Limb (tissue), 2 donors: Measurements from ENCODE around the gene PWWP2B.
"Not testable (repeated sequence)": the region's sequence is repeated elsewhere in the genome, so short reads cannot be mapped to it uniquely, and the experiment has no call there.

ENCODE experiments used
- DNase-seq, 2 donors: peaks; one replicate each; pipeline ENCODE4 v3.0.0-alpha.2; 2016; ENCODE audit errors: extremely low spot score in 2 of 2

Gene PWWP2B

GRCh38 chr10:132363376-132363775 is 33.6 kb upstream of the PWWP2B start:
- DNase-seq, result no peak

GRCh38 chr10:132363921-132364593 is 32.9 kb upstream of the PWWP2B start:
- DNase-seq, result no peak

GRCh38 chr10:132364594-132364970 is 32.4 kb upstream of the PWWP2B start:
- no peak for DNase-seq

- DNase-seq, result no peak
Measured at GRCh38 chr10:132365102-132365501, 31.9 kb upstream of the PWWP2B start.

- no peak for DNase-seq
Measured at GRCh38 chr10:132366006-132366405, 31.0 kb upstream of the PWWP2B start.

GRCh38 chr10:132366499-132366898 is 30.5 kb upstream of the PWWP2B start:
- DNase-seq, result no peak

GRCh38 chr10:132368391-132368790 is 28.6 kb upstream of the PWWP2B start:
- DNase-seq, result no peak

GRCh38 chr10:132368881-132369635 is 27.9 kb upstream of the PWWP2B start:
- no peak for DNase-seq

GRCh38 chr10:132369636-132370185 is 27.3 kb upstream of the PWWP2B start:
- no peak for DNase-seq

- no peak for DNase-seq
Measured at GRCh38 chr10:132370426-132371340, 26.3 kb upstream of the PWWP2B start.

- no peak for DNase-seq
Measured at GRCh38 chr10:132371641-132372081, 25.3 kb upstream of the PWWP2B start.

GRCh38 chr10:132372516-132373095 is 24.4 kb upstream of the PWWP2B start:
- DNase-seq, result no peak

- DNase-seq, result no peak
Measured at GRCh38 chr10:132373241-132373955, 23.6 kb upstream of the PWWP2B start.

- no peak for DNase-seq
Measured at GRCh38 chr10:132374176-132374575, 22.8 kb upstream of the PWWP2B start.

- no peak for DNase-seq
Measured at GRCh38 chr10:132374612-132375011, 22.4 kb upstream of the PWWP2B start.

GRCh38 chr10:132375116-132375794 is 21.7 kb upstream of the PWWP2B start:
- no peak for DNase-seq

GRCh38 chr10:132375795-132376297 is 21.2 kb upstream of the PWWP2B start:
- DNase-seq, result no peak

GRCh38 chr10:132376394-132376851 is 20.6 kb upstream of the PWWP2B start:
- no peak for DNase-seq

- DNase-seq, result no peak
Measured at GRCh38 chr10:132377326-132377725, 19.7 kb upstream of the PWWP2B start.

- DNase-seq, result not testable (repeated sequence)
Measured at GRCh38 chr10:132379026-132379425, 18.0 kb upstream of the PWWP2B start.
